Measurements from ENCODE around the gene HIGD1C.
"Not testable (repeated sequence)": the region's sequence is repeated elsewhere in the genome, so short reads cannot be mapped to it uniquely, and the experiment has no call there.

Gene HIGD1C

GRCh38 chr12:50934371-50934851, 17.9 kb upstream of the HIGD1C start:
- no peak for DNase-seq

GRCh38 chr12:50934981-50935807, 17.1 kb upstream of the HIGD1C start:
- no peak for DNase-seq

- DNase-seq = no peak
Measured at GRCh38 chr12:50936821-50937530, 15.4 kb upstream of the HIGD1C start.

- DNase-seq = no peak
Measured at GRCh38 chr12:50937653-50938052, 14.7 kb upstream of the HIGD1C start.

GRCh38 chr12:50947933-50948626, 4.3 kb upstream of the HIGD1C start:
- DNase-seq = no peak

- no peak for DNase-seq
Measured at GRCh38 chr12:50948798-50949197, 3.5 kb upstream of the HIGD1C start.

- DNase-seq = no peak
Measured at GRCh38 chr12:50949801-50950302, 2.5 kb upstream of the HIGD1C start.

GRCh38 chr12:50951112-50951511, 1.2 kb upstream of the HIGD1C start:
- no peak for DNase-seq

- no peak for DNase-seq
Measured at GRCh38 chr12:50953047-50953446, 703 bp downstream of the HIGD1C start.

GRCh38 chr12:50954789-50955188, 2.4 kb downstream of the HIGD1C start:
- not testable (repeated sequence) for DNase-seq

GRCh38 chr12:50955288-50955687, 2.9 kb downstream of the HIGD1C start:
- no peak for DNase-seq

GRCh38 chr12:50955697-50956096, 3.4 kb downstream of the HIGD1C start:
- DNase-seq = no peak

GRCh38 chr12:50960130-50960529, 7.8 kb downstream of the HIGD1C start:
- DNase-seq = no peak

- no peak for DNase-seq
Measured at GRCh38 chr12:50961708-50962107, 9.4 kb downstream of the HIGD1C start.

GRCh38 chr12:50964432-50964831, 12.1 kb downstream of the HIGD1C start:
- DNase-seq = no peak

GRCh38 chr12:50971946-50972345, 19.6 kb downstream of the HIGD1C start:
- DNase-seq = no peak

GRCh38 chr12:50979369-50980052, 27.2 kb downstream of the HIGD1C start:
- no peak for DNase-seq

GRCh38 chr12:50980545-50980944, 28.2 kb downstream of the HIGD1C start:
- DNase-seq = no peak

GRCh38 chr12:50981319-50982239, 29.2 kb downstream of the HIGD1C start:
- no peak for DNase-seq

- no peak for DNase-seq
Measured at GRCh38 chr12:50984586-50985298, 32.4 kb downstream of the HIGD1C start.

- DNase-seq = no peak
Measured at GRCh38 chr12:50985322-50985721, 33.0 kb downstream of the HIGD1C start.
